NCI-H2107 treated with DMSO at 0.1 percent for 48 hours (cell line): Measurements from ENCODE around the gene SYCP2L.
"Not testable (repeated sequence)": the region's sequence is repeated elsewhere in the genome, so short reads cannot be mapped to it uniquely, and the experiment has no call there.

Experiments used
- DNase-seq: peaks from one replicate; lab custom pipeline; 2025; ENCODE audit not compliant: unreplicated experiment; lab: John Stamatoyannopoulos, UW

The SYCP2L gene

DNA sequence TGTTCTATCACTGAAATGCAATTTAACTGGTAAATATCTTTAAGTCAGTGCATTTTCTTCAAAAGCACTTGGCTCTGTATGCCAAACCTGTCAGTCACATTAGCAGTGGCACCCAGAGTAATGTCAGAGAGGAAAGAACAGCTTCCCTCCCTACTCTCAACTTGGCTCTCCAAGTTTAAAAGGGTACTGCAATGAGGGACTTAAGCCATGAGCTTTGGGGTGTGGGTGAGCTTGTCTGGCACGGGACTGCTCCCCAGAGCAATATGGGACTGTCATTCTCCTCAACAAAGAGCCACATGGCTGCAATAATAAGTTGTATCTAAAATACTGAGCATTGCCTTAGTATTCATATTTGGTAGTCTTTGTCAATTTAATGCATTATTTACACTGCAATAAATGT is 9.0 kb upstream of the SYCP2L start:
- no peak for DNase-seq

DNA sequence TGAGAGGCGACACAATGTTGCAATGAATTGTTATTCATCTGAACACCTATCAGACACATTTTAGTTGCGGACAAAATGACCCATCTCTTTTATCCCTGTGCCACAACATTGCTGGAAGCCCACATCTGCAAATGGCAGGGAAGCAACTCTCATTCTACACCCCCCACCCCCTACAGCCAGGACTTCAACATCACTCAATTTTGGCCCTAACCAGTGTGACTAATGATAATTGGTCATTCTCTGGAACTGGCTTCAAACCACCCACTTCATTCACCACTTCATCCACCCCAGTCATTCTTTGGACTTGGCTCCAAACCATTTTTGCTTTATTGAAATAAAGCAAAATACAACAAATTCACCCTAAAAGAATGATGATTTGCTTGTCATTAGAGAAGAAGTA is 6.5 kb upstream of the SYCP2L start:
- DNase-seq = no peak

DNA sequence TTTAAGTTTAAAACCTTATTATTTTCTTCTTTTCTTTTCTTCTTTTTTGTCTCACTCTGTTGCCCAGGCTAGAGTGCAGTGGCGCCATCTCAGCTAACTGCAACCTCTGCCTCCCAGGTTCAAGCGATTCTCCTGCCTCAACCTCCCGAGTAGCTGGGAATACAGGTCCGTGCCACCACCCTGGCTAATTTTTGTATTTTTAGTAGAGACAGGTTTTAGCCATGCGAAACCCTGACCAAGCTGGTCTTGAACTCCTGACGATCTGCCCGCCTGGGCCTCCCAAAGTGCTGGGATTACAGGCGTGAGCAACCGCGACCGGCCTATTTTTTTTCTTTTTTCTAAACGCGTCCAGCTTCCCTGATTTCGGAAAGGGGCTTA is 4.6 kb upstream of the SYCP2L start:
- DNase-seq = not testable (repeated sequence)

DNA sequence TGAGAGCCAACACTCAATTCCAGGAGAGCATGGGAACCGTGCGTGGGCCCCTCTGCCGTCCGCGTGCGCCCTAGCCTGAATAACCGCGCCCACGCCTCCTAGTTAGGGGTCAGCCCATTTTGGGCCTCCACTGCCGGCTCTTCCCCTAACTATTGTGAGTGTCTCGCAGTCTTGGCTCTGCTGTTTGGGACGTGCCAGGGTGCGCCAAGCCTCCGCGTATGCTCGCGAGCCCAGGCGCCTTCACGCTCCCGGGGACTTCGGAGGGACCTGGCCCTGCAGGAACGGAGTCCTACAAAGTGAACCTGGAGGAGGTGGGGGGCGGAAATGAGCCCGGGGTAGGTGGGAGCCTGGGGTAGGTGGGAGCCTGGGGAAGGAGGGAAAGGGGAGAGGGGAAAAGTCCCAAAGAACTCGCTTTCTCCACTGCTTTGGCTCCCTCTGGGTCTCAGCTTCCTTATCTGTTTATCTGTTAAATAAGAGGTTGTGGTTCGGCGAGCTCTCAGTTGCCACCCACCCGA is 4.1 kb upstream of the SYCP2L start:
- DNase-seq = no peak

DNA sequence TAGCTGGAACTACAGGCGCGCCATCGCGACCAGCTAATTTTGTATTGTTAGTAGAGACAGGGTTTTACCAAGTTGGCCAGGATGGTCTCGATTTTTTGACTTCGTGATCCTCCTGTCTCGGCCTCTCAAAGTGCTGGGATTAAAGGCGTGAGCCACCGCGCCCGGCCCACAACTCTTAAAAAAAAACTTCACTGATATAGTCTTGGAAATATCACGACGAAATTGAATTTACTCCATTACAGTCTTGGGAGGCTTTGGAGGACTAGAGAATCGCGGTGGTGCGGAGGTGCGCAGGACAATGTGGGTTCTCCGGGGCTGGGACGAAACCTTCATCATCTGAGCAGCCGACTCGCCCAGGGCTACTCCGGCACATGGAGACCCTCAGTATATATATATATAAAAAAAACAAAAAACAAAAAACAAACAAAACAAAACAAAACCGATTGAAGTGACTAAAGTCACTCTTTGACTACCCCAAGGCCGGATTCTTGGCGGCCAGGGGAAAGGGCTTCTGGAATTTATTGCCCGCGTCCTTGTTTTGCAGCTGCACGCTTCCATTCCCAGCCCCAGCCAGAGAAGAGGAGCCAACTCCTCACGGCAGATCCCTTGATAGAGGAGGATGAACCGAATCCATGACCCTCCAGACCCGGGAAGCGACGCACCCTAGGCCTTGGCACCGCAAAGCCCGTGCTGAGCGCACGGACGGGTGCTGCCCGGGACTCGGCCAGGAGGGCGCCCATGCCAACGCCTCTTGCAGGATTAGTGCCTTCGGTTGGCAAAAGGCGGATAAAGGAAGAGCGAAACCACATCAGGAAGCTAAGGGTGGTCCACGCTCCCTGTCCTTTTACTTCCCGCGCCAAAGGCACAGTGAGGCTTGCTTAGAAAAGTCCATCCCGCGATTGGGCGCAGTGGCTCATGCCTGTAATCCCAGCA is 3.3 kb upstream of the SYCP2L start:
- no peak for DNase-seq

DNA sequence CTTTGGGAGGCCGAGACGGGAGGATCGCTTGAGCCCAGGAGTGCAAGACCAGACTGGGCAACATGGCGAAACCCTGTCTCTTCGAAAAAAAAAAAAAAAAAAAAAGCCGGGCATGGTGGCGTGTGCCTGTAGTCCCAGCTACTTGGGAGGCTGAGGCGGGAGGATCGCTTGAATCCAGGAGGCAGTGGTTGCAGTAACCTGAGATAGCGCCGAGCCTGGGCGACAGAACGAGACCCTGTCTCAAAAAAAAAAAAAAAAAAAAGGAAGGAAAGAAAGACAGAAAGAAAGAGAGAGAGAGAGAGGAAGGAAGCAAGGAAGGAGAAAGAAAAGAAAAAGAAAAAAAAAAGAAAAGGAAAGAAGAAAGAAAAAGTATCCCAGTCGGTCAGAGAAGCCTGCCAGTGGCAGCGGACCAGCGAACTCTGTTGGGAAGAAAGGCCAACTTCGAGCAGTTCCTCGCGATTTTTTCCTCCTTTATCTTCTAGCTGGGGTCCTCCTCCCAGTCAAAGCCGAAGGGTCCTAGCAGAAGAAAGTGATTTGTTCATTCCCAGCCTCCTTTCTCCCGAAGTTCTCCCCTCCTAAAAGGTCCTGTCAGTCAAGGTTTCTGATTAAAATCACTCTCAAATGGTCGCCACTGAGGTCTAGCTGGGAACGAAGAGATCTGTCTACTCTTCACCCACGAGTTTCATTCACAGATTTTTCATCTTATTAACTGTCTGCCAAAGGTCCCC is 2.4 kb upstream of the SYCP2L start:
- DNase-seq = no peak

DNA sequence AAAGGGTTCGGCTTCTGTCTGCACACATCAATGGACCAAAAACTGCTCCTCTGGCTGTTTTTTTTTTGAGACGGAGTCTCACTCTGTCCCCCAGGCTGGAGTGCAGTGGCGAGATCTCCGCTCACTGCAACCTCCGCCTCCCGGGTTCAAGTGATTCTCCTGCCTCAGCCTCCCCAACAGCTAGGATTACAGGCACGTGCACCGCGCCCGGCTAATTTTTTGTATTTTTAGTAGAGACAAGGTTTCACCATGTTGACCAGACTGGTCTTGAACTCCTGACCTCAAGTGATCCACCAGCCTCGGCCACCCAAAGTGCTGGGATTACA is 524 bp upstream of the SYCP2L start:
- not testable (repeated sequence) for DNase-seq

DNA sequence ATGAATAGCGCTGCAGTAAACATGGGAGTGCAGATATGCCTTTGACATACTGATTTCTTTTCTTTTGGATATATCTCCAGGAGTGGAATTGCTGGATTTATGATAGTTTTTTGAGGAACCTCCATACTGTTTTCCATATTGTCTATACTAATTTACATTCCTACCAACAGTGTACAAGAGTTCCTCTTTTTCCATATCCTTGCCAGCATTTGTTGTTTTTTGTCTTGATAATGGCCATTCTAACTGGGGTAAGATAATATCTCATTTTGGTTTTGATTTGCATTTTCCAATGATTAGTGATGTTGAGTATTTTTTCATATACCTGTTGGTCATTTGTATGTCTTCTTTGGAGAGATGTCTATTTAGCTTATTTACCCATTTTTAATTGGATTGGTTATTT is 3.3 kb downstream of the SYCP2L start:
- DNase-seq = no peak

DNA sequence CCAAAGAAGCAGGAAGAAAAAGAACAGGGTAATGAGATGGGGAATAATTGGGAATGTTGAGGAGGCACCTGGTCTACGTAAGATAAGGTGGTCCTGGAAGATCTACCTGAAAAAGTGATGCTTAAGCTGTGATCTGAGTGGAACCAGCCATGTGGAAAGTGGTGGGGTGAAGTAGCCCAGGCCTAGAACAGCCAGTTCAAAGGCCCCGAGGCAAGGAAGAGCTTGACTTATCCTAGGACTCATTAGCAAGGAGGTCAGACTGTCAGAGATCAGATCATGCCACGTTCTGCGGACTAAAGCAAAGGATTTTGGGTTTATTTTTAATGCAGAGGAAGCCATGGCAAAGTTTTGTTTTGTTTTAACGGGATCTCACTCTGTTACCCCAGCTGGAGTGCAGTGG is 5.1 kb downstream of the SYCP2L start:
- DNase-seq = no peak

DNA sequence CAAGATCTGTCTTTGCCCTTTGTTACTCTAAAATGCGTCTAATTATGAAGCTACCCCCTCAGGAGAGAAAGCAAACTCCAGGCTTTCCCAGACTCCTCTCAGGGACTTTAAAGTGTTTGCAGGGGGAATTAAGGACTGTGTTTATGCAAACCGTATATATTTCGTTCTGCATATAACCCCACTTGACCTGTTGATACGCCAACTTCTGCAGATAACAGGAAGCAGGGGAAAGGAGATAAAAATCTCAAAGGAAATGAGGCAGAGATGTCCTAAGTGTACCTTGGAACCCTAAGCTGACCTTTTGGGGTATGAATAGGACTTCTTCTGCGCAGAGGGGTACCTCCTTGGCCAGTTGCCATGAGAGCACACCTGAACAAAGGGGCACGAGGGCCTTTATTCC is 8.1 kb downstream of the SYCP2L start:
- DNase-seq = no peak

DNA sequence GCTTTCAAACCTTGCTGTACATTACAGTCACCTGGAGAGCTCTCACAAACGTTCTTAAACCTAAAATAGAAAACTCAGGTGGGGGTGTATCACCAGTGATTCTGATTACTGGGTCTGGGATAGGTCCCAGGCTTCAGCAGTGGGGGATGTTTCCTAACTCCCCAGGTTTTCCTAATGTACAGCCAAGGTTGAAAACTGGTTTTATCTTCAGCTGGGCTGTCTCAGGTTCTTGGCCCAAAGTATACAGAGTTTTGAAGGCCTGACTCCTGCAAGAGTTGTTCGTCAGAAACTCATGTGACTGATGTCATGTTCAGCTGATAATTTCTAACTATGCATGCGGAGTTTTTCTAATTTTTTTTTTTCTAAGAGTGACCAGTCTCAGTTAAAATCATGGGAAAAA is 9.8 kb downstream of the SYCP2L start:
- DNase-seq = no peak

DNA sequence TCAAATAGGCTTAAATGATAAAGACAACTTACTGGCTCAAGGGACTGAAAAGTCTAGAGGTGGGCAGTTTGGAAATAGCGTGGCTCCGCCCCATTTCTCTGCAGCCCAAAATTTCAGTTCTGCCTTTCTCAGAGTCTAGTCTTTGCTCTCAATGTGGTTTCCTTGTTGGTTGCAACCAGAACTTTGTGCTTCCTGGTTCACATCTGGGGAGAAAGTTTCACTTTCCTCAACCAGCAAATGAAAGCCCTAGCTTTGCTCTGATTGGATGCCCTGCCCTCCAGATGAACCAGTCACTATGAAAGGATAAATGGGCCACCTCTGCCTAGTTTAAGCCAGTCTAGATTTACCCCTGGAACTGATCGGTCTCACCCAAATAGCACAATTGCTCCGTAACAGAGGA is 14.9 kb downstream of the SYCP2L start:
- no peak for DNase-seq

DNA sequence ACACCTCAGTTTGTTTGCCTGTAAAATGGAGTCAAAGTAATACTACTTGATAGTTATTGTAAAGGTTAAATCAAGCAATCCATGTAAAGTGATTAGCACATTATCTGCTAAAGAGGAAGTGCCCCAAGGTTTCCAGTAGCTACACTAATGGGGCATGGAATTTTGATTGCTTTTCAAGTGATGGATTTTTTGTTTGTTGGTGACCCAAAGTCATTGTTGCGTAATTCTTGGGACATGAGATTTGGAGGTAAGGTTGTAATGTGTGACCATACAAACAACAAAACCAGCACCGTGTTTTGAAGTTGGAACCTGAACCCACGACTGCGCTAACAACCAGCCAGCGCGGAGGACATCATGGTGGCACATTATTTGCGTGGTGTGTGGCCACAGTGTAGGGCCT is 17.2 kb downstream of the SYCP2L start:
- DNase-seq = no peak

DNA sequence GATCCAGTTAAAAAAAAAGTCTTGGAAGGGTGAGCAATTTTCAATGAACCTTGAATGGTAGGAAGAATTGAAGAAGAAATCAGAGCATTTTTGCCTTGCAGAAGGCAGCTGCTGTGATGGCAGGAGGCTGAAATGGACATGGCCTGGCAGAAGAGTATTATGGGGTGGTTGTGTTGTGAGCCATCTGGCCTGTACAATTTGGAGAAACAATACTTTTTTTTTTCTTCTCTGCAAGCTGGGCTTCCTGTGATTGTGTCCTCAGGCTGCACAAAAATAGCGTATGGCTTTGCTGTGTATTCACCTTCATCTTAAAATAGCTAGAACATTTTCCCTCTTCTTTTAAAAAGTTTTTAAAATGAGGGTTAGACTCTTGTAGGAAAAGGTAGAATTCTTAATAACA is 21.4 kb downstream of the SYCP2L start:
- no peak for DNase-seq

DNA sequence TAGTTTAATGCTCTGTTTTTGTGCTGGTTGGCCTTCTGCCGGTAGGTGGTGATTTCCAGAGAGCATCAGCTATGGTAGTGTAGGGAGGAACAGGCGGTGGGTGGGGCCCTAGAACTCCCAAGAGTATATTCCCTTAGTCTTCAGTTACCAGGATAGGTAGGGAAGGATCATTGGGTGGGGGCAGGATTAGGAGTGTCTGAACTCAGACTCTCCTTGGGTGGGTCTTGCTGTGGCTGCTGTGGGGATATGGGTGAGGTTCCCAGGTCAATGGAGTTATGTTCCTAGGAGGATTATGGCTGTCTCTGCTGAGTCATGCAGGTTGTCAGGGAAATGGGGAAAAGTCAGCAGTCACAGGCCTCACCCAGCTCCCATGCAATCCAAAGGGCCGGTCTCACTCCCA is 32.7 kb downstream of the SYCP2L start:
- not testable (repeated sequence) for DNase-seq

DNA sequence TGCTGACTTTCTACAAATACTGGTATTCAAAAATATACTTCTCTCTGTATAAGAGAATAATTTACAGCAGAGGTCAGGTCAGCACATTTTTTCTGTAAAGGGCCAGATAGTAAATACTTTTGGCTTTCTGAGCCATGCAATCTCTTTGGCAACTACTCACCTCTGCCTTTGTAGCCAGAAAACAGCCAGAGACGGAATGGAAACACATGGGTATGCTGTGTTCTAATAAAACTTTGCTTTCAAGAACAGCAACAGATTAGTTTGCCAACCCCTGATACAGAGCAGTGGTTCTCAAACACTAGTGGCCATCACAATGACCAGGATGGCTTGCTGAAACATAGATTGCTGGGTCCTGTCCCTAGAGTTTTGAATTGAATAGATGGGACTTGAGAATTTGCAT is 46.3 kb downstream of the SYCP2L start:
- DNase-seq = no peak

DNA sequence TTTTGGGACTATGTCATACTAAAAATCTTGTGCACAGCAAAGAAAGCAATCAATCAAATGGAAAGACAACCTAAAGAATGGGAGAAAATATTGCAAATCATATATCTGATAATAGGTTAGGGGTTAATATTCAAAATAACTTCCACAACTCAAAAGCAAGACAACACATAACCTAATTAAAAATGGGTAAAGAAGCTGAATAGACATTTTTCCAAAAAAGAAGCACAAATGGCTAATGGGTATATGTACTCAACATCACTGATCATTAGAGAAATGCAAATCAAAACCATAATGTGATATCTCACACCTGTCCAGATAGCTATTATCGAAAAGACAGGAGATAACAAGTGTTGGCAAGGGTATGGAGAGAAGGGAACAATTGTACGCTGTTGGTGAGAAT is 53.0 kb downstream of the SYCP2L start:
- no peak for DNase-seq

DNA sequence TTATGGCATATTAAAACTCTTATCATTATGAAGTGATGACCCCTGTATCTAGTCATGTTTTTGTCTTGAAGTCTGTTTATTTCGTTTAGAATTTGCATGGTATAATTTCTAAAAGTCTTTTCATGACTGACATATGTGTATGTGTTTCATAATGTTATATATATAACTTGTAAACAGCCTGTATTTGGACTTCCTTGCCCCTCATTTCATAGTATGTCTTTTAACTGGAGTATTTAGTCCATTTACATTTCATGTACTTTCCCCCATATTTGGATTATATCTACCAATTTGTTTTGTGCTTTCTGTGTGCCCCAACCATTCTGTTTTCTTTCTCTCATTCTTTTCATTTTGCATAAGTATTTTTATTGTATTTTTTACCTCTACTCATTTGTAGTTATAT is 59.0 kb downstream of the SYCP2L start:
- no peak for DNase-seq

DNA sequence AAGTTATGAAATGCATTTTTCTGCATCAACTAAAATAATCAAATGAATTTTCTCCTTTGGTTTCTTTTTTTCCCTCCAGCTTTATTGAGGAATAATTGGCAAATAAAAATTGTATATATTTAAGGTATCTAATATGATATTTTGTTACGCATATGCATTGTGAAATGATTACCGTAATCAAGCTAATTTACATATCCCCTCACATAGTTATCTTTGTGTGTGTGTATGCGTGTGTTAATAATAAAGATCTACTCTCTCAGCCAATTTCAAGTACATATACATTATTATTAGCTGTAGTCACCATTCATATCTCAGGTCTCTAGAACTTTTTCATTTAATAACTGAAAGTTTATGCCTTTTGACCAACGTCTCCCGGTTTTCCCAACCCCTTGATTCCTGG is 61.1 kb downstream of the SYCP2L start:
- no peak for DNase-seq

DNA sequence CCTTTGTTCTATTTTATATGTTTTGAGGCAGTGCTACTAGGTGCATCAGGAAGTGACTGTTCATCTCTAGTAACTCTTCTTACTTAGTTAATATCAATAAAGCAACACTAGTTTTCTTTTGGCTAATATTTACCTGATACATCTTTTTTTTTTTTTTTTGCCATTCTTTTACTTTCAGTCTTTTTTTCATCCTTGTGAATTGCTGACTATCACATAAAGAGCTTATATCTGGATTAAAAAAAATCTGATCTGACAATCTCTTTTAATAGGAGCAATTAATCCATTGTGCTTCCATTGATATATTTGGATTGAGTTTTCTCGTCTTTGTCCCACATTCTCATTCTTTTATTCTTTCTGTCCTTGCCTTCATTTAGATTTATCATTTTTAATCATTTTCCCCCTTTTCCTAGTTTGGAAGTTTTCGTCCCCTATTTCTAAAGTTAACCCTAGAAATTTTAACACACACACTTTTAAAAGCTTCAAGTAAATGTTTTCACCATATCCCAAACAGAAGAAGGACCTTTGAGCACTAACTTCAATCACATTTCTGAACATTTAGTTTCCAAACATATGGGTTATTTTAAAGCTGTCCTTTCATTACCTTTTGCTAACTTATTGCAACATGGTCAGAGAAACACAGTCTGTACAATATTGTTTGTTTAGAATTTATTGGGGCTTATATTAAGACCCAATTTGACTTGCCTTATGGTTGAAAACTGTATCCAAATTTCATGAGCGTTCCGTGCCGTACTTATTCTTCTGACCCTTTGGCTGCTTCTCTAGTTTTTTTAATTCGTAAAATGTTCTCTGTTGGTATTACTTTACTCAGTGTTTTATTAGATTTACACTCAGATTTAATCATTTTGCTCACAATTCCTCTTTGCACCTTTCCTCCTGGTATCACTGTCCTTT is 63.0 kb downstream of the SYCP2L start:
- DNase-seq = no peak

DNA sequence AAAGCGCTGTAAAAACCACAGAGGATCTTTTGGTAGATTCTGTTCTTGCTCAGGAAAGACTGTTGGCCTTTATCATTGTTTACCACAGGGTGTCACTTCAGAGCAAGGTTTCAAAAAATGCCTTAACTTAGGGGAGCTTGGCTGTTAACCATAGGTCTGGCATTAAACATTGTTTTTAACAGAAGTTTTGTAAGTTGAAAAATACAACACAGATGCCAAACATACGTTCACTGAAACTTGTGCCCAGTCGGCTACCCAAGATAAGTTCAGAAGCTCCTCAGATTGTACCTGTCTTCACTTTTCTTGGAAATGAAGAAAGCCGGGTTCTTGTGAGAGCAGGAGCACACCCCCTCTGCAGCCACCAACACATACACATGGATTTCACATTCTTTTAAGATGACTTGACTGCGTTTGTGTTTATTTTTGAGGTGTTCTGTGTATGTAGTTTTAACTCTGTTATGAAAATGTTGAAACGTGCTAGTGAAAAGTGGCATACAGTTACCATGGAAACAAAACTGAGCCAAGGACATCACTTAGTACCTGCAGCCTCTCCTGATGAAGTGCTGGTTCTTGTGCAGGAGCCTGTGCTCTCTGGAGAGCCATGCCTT is 64.9 kb downstream of the SYCP2L start:
- DNase-seq = no peak
